HCT116 (cell line): ENCODE data around the gene ZNF536. TPM values are rescaled to one million over a fixed set of nuclear protein-coding genes. Genes with fewer than 3 reads are reported as not detected.
"Not testable (repeated sequence)": the region's sequence is repeated elsewhere in the genome, so short reads cannot be mapped to it uniquely, and the experiment has no call there.

Source experiments
- ATAC-seq: fragments of 200-7000 bp; cut with Tn5 transposase; 2 replicates; pipeline ENCODE4 v1.9.1; 2020; ENCODE audit warnings: mild to moderate bottlenecking, moderate library complexity
- BruUV-seq: library from RNA; stranded (reverse); fragments of 400-500 nt; replicated peaks from 2 replicates; lab custom pipeline; 2021; lab: Mats Ljungman, UMichigan
- CTCF ChIA-PET: fragments of 300-600 bp; sonication (Branson Sonifier 250); formaldehyde crosslinking; loops from one replicate; lab custom pipeline; 2021; ENCODE audit warnings: antibody characterized with exemption; lab: Charles Lee
- POLR2A ChIA-PET: fragments of 300-600, 350-600 bp; sonication (Branson Sonifier 250); formaldehyde crosslinking; loops from one replicate; lab custom pipeline; 2021; ENCODE audit warnings: antibody characterized with exemption; lab: Charles Lee
- RAD21 ChIA-PET, 2 experiments: fragments of 300-600 bp; sonication (Branson Sonifier 250); formaldehyde crosslinking; loops; one replicate each; lab custom pipeline; 2023; ENCODE audit warnings: low total read pairs in 2 of 2; ENCODE audit not compliant: uncharacterized antibody in 2 of 2, unreplicated experiment in 2 of 2, low non-redundant PET in 1 of 2; lab: Charles Lee
- DNase-seq: peaks from one replicate; pipeline ENCODE4 v3.0.0-alpha.2; 2010; ENCODE audit warnings: low read depth, low spot score
- H2AFZ ChIP-seq: fragments of 200-600 bp; shearing (Covaris generic), sonication (generic); 2 replicates; pipeline ENCODE4 v1.6.1; 2017; ENCODE audit warnings: low read depth, mixed run types, mixed read lengths, antibody characterized with exemption, low read length; ENCODE audit not compliant: poor library complexity, severe bottlenecking
- H3K27ac ChIP-seq: 2 replicates; pipeline ENCODE4 v1.5.1; 2012; ENCODE audit warnings: low read depth, low read length
- H3K27me3 ChIP-seq: fragments of 200-600 bp; sonication (generic); 2 replicates; pipeline ENCODE4 v1.6.1; 2016; ENCODE audit warnings: mixed run types, low read length, mixed read lengths; ENCODE audit not compliant: insufficient read depth
- H3K36me3 ChIP-seq, 2 experiments: fragments of 200-500 bp in 1 of 2; fragments of 200-600 bp in 1 of 2; sonication (Bioruptor generic) in 1 of 2; sonication (generic) in 1 of 2; 2 replicates each; pipeline versions ENCODE4 v1.5.1 to v1.6.1; 2014 to 2016; ENCODE audit warnings: low read length in 2 of 2, inconsistent platforms in 1 of 2, mixed read lengths in 1 of 2, mixed run types in 1 of 2; ENCODE audit not compliant: insufficient read depth in 2 of 2, control insufficient read depth in 1 of 2
- H3K4me1 ChIP-seq, 2 experiments: fragments of 200-600 bp in 1 of 2; sonication (generic) in 1 of 2; 2 replicates each; pipeline versions ENCODE4 v1.5.1 to v1.6.1; 2012 to 2017; ENCODE audit warnings: low read length in 2 of 2, inconsistent platforms in 1 of 2, mild to moderate bottlenecking in 1 of 2, mixed read lengths in 1 of 2, mixed run types in 1 of 2, moderate library complexity in 1 of 2; ENCODE audit not compliant: insufficient read depth in 2 of 2, control insufficient read depth in 1 of 2
- H3K4me2 ChIP-seq: fragments of 200-600 bp; sonication (generic); 2 replicates; pipeline ENCODE4 v1.6.1; 2017; ENCODE audit warnings: mixed run types, low read length, mixed read lengths
- H3K4me3 ChIP-seq, 2 experiments: fragments of 200-600 bp in 1 of 2; sonication (generic) in 1 of 2; replicated peaks in 1 of 2; 2 replicates each; pipeline ENCODE4 v1.5.1; 2011 to 2016; ENCODE audit warnings: low read length in 2 of 2, control low read depth in 1 of 2, low read depth in 1 of 2, mild to moderate bottlenecking in 1 of 2, mixed read lengths in 1 of 2, mixed run types in 1 of 2
- H3K79me2 ChIP-seq: fragments of 200-600 bp; sonication (generic); 2 replicates; pipeline ENCODE4 v1.6.1; 2017; ENCODE audit warnings: mild to moderate bottlenecking, mixed run types, low read length, moderate library complexity, mixed read lengths; ENCODE audit not compliant: insufficient read depth
- H3K9ac ChIP-seq: fragments of 200-600 bp; sonication (generic); 2 replicates; pipeline ENCODE4 v1.6.1; 2016; ENCODE audit warnings: low read length, mixed read lengths
- H3K9me2 ChIP-seq: fragments of 200-600 bp; sonication (generic), shearing (Covaris generic); 2 replicates; pipeline ENCODE4 v1.6.1; 2017; ENCODE audit warnings: mixed run types, mild to moderate bottlenecking, moderate library complexity; ENCODE audit not compliant: insufficient read depth
- H3K9me3 ChIP-seq, 2 experiments: fragments of 200-500 bp in 1 of 2; fragments of 200-600 bp in 1 of 2; sonication (Bioruptor generic) in 1 of 2; sonication (generic) in 1 of 2; 2 replicates each; pipeline ENCODE4 v1.6.1; 2014 to 2017; ENCODE audit warnings: low read length in 2 of 2, mixed read lengths in 2 of 2, inconsistent platforms in 1 of 2, low read depth in 1 of 2, mild to moderate bottlenecking in 1 of 2, mixed run types in 1 of 2, moderate library complexity in 1 of 2; ENCODE audit not compliant: control insufficient read depth in 1 of 2, insufficient read depth in 1 of 2
- H4K20me1 ChIP-seq: fragments of 200-600 bp; sonication (generic), shearing (Covaris generic); 2 replicates; pipeline ENCODE4 v1.6.1; 2017; ENCODE audit warnings: mixed run types, mild to moderate bottlenecking, moderate library complexity; ENCODE audit not compliant: insufficient read depth
- CBX3 ChIP-seq: IDR thresholded peaks from 2 replicates; pipeline ENCODE4 v1.6.1; 2012; ENCODE audit warnings: low read depth
- ELF1 ChIP-seq: IDR thresholded peaks from 2 replicates; pipeline ENCODE4 v1.6.1; 2012; ENCODE audit warnings: low read depth, borderline replicate concordance
- EZH2 ChIP-seq: fragments of 200-600 bp; sonication (generic); IDR thresholded peaks from 2 replicates; pipeline ENCODE4 v1.6.1; 2017; ENCODE audit warnings: antibody characterized with exemption, mixed run types
- JUND ChIP-seq: IDR thresholded peaks from 2 replicates; pipeline ENCODE4 v1.6.1; 2012
- POLR2A ChIP-seq: IDR thresholded peaks from 2 replicates; pipeline ENCODE4 v1.7.0; 2011; ENCODE audit warnings: borderline replicate concordance; ENCODE audit not compliant: insufficient read depth, insufficient read length; ENCODE audit errors: extremely low read depth
- RAD21 ChIP-seq: IDR thresholded peaks from 2 replicates; pipeline ENCODE4 v1.6.1; 2012; ENCODE audit warnings: low read depth, mild to moderate bottlenecking
- SIN3A ChIP-seq: IDR thresholded peaks from 2 replicates; pipeline ENCODE4 v1.6.1; 2012; ENCODE audit warnings: low read depth
- TCF7L2 ChIP-seq: IDR thresholded peaks from 2 replicates; pipeline ENCODE4 v1.7.0; 2011; ENCODE audit warnings: borderline replicate concordance, inconsistent platforms; ENCODE audit not compliant: insufficient read depth, insufficient read length; ENCODE audit errors: extremely low read depth
- ZFX ChIP-seq: fragments of 450-650 bp; IDR thresholded peaks from 2 replicates; pipeline ENCODE4 v1.6.1; 2017
- ZNF274 ChIP-seq: fragments of 200-500 bp; sonication (Bioruptor generic); IDR thresholded peaks from 2 replicates; pipeline ENCODE4 v1.6.1; 2014; ENCODE audit warnings: mild to moderate bottlenecking, low read depth, low read length, inconsistent platforms
- intact Hi-C: fragments of 100-400 bp; cut with micrococcal nuclease; formaldehyde crosslinking; loops from 2 replicates; pipeline ENCODE4 v1.10.0; 2022
- total RNA-seq: library from RNA; stranded (reverse); gene quantifications from one replicate; pipeline ENCODE4 v1.2.1, GENCODE V29; 2021; ENCODE audit not compliant: unreplicated experiment
- TF ChIP-seq, protein P1 (sequence below): IDR thresholded peaks from 2 replicates; pipeline ENCODE4 v1.6.1; 2011; ENCODE audit warnings: mild to moderate bottlenecking, low read length, moderate library complexity; ENCODE audit not compliant: insufficient replicate concordance; ENCODE audit errors: extremely low read depth
- TF ChIP-seq, protein P2 (sequence below), 3 experiments: fragments of 200-600 bp in 1 of 3; sonication (generic) in 1 of 3; IDR thresholded peaks in 2 of 3; conservative IDR thresholded peaks in 1 of 3; 2 replicates each; pipeline ENCODE4 v1.5.1; 2012 to 2017; ENCODE audit warnings: low read depth in 2 of 3, low read length in 2 of 3, antibody characterized with exemption in 1 of 3, borderline replicate concordance in 1 of 3, control low read depth in 1 of 3, mild to moderate bottlenecking in 1 of 3, mixed read lengths in 1 of 3, mixed run types in 1 of 3, moderate library complexity in 1 of 3; ENCODE audit not compliant: insufficient read depth in 1 of 3

Gene ZNF536
- total RNA-seq, 1 experiment from 2014 or later = not detected

DNA sequence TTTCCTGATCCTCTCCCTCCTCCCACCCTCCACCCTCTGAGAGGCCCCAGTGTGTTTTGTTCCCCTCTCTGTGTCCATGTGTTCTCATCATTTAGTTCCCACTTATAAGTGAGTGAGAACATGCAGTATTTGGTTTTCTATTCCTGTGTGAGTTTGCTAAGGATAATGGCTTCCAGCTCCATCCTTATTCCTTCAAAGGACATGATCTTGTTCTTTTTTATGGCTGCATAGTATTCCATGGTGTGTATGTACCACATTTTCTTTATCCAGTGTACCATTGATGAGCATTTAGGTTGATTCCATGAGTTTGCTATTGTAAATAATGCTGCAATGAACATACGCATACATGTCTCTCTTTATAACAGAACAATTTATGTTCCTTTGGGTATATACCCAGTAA is 25.7 kb upstream of the ZNF536 start:
- H4K20me1 ChIP-seq, H3K27ac ChIP-seq, H3K4me2 ChIP-seq, DNase-seq, CTCF ChIA-PET, H3K9ac ChIP-seq, BruUV-seq, H3K9me2 ChIP-seq, H3K4me3 ChIP-seq, POLR2A ChIA-PET, H3K9me3 ChIP-seq, RAD21 ChIA-PET, H3K4me1 ChIP-seq, ATAC-seq, H3K79me2 ChIP-seq, H3K36me3 ChIP-seq, H2AFZ ChIP-seq: not testable (repeated sequence)
- H3K27me3 ChIP-seq = peaks cover 29% of the 10 kb centered on the region
- intact Hi-C loops = loop anchor here (10.0 kb wide), 1 partner anchor 612 kb away; no protein-coding TSS in a partner anchor

DNA sequence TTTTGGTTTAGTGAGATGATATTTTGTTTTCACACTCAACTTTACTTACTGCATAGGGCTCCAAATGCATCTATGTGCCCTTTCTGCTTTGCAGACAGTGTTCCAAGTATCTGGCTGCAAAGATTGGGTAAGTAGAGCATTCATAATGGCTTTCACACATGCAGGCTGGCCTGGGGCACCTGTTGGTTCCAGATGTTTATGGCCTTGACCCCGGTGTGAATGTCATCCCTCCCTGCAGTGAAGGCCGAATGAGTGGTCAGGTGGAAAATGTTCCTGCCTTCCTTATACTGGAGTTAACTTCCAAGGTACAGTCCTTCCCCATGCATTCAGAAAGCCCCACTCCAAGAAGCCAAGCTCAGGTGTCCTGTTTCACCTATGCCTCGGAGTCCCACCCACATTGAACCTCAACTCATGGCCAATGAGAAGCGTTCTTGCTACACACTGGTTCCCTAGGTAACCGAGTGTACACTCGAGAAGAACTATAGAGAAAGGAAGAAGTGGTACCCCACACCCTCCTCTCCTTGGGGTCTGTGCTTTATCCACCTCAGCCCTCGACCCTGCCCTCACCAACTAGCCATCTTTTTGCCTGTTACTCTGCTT is 23.0 kb upstream of the ZNF536 start:
- Histone ChIP-seq H3K4me2 (no peak overlapping the region), H3K27me3 (peaks cover 31% of the 10 kb centered on the region), H2AFZ (no peak overlapping the region), H3K9ac (no peak overlapping the region), H3K9me2 (no peaks in the 10 kb centered on the region), H3K36me3 (no peaks in the 10 kb centered on the region), H3K79me2 (no peaks in the 10 kb centered on the region), H3K9me3 (no peaks in the 10 kb centered on the region), H3K4me3 (no peak overlapping the region), H4K20me1 (no peaks in the 10 kb centered on the region), H3K27ac (no peak overlapping the region), H3K4me1 (no peaks in the 10 kb centered on the region)
- POLR2A ChIA-PET = no interaction called here
- CTCF ChIA-PET = no interaction called here
- TF ChIP-seq CBX3 (no peak), SIN3A (no peak), RAD21 (no peak), ZNF274 (no peak), ZFX (no peak), POLR2A (no peak), EZH2 (no peak), ELF1 (no peak), JUND (no peak), TCF7L2 (no peak)
- TF ChIP-seq, protein P1, sequence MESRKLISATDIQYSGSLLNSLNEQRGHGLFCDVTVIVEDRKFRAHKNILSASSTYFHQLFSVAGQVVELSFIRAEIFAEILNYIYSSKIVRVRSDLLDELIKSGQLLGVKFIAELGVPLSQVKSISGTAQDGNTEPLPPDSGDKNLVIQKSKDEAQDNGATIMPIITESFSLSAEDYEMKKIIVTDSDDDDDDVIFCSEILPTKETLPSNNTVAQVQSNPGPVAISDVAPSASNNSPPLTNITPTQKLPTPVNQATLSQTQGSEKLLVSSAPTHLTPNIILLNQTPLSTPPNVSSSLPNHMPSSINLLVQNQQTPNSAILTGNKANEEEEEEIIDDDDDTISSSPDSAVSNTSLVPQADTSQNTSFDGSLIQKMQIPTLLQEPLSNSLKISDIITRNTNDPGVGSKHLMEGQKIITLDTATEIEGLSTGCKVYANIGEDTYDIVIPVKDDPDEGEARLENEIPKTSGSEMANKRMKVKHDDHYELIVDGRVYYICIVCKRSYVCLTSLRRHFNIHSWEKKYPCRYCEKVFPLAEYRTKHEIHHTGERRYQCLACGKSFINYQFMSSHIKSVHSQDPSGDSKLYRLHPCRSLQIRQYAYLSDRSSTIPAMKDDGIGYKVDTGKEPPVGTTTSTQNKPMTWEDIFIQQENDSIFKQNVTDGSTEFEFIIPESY = no peak
- TF ChIP-seq, protein P2, sequence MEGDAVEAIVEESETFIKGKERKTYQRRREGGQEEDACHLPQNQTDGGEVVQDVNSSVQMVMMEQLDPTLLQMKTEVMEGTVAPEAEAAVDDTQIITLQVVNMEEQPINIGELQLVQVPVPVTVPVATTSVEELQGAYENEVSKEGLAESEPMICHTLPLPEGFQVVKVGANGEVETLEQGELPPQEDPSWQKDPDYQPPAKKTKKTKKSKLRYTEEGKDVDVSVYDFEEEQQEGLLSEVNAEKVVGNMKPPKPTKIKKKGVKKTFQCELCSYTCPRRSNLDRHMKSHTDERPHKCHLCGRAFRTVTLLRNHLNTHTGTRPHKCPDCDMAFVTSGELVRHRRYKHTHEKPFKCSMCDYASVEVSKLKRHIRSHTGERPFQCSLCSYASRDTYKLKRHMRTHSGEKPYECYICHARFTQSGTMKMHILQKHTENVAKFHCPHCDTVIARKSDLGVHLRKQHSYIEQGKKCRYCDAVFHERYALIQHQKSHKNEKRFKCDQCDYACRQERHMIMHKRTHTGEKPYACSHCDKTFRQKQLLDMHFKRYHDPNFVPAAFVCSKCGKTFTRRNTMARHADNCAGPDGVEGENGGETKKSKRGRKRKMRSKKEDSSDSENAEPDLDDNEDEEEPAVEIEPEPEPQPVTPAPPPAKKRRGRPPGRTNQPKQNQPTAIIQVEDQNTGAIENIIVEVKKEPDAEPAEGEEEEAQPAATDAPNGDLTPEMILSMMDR (IDR thresholded peaks at IDR 0.05 in 2 of 3, conservative IDR thresholded peaks at IDR 0.05 in 1 of 3; ENCODE audit: borderline replicate concordance in 1 of 3, insufficient read depth in 1 of 3, low read depth in 2 of 3, low read length in 2 of 3) = no peak
- no TSS peak for BruUV-seq
- RAD21 ChIA-PET = no interaction called here
- DNase-seq (no peak), ATAC-seq (no peak)
- intact Hi-C loops = loop anchor here (10.0 kb wide), 1 partner anchor 614 kb away; no protein-coding TSS in a partner anchor
